ENCODE measurements around the gene SSTR3. TPM values are rescaled to one million over a fixed set of nuclear protein-coding genes. Genes with fewer than 3 reads are reported as not detected.

The SSTR3 gene
- total and polyA plus RNA-seq, 4 experiments from 2014 or later: 0.50 to 9.3 (median 4.8) TPM

- Mint-ChIP-seq H3K36me3 (peaks cover 0 to 2% of the 10 kb centered on the region in 2 donors), H3K27me3 (peaks cover 2 to 4% of the 10 kb centered on the region in 2 donors), H3K9me3 (peaks cover 0 to 5% (median 0%) of the 10 kb centered on the region in 8 donors), H3K4me3 (peak overlapping the region in 1 of 8 donors; percentile 9), H3K4me1 (peaks cover 0 to 19% (median 7%) of the 10 kb centered on the region in 4 donors), H3K27ac (peak overlapping the region in 2 of 7 donors; percentile 59 to 63)
- ChIA-PET CTCF (ENCODE audit: partially characterized antibody) (interaction anchor here (1.5 kb wide), 1 partner anchor 20 kb away, joined by 3 read pairs; no protein-coding TSS in a partner anchor), POLR2A (ENCODE audit: partially characterized antibody) (interaction anchor here (0.9 to 1.8 kb wide), 6 partner anchors 11 to 56 kb away, joined by 3 to 8 read pairs (median 4); partner anchors contain the start of gene IL2RB)
- Histone ChIP-seq H3K9me3 (ENCODE audit: control insufficient read depth in 1 of 2, low read length in 2 of 2) (no peaks in the 10 kb centered on the region), H3K27ac (ENCODE audit: low read depth, low read length) (no peak overlapping the region), H3K4me3 (ENCODE audit: low read length in 2 of 2) (no peak overlapping the region), H3K4me1 (ENCODE audit: insufficient read depth, low read length) (no peaks in the 10 kb centered on the region), H3K36me3 (ENCODE audit: insufficient read depth, low read length) (no peaks in the 10 kb centered on the region), H3K27me3 (ENCODE audit: insufficient read depth, low read length) (no peaks in the 10 kb centered on the region)
- no peak for DNase-seq
- intact Hi-C loops (cut with micrococcal nuclease): no loop called here
Observed at GRCh38 chr22:37177755-37178154, 34.5 kb downstream of the SSTR3 start.

DNA sequence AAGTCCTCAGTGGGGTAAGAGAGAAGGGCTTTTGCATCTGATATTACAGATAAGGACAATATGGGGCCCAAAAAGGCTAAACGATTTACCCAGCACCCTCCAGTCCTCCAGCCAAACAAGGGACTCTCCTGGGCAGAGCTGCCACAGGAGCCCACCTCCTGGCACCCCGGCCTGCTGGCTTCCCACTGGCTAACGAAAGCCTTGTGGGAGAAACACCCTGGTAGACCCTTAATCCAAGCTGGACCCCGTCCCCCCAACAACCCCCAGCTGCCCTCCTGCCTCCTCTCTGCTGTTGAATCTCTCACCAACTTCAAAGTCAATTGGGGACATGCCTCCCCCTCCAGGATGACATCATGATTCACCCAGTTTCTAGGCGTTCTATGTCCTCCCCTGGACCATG, 35.1 kb downstream of the SSTR3 start:
- Histone ChIP-seq H3K4me3 (ENCODE audit: low read length in 2 of 2) (no peak overlapping the region), H3K27ac (ENCODE audit: low read depth, low read length) (no peak overlapping the region), H3K27me3 (ENCODE audit: insufficient read depth, low read length) (no peaks in the 10 kb centered on the region), H3K36me3 (ENCODE audit: insufficient read depth, low read length) (no peaks in the 10 kb centered on the region), H3K9me3 (ENCODE audit: control insufficient read depth in 1 of 2, low read length in 2 of 2) (no peaks in the 10 kb centered on the region), H3K4me1 (ENCODE audit: insufficient read depth, low read length) (no peaks in the 10 kb centered on the region)
- Mint-ChIP-seq H3K27me3 (peaks cover 2 to 4% of the 10 kb centered on the region in 2 donors), H3K9me3 (peaks cover 0 to 5% (median 0%) of the 10 kb centered on the region in 8 donors), H3K36me3 (peaks cover 0 to 2% of the 10 kb centered on the region in 2 donors), H3K4me3 (peak overlapping the region in 1 of 8 donors; percentile 38), H3K4me1 (peaks cover 0 to 19% (median 7%) of the 10 kb centered on the region in 4 donors), H3K27ac (peak overlapping the region in 1 of 7 donors; percentile 63)
- no peak for DNase-seq
- ChIA-PET CTCF (ENCODE audit: partially characterized antibody) (no interaction called here), POLR2A (ENCODE audit: partially characterized antibody) (interaction anchor here (0.8 to 1.8 kb wide), 3 partner anchors 16 to 42 kb away, joined by 3 to 8 read pairs (median 4); no protein-coding TSS in a partner anchor)
- intact Hi-C loops (cut with micrococcal nuclease): no loop called here

DNA sequence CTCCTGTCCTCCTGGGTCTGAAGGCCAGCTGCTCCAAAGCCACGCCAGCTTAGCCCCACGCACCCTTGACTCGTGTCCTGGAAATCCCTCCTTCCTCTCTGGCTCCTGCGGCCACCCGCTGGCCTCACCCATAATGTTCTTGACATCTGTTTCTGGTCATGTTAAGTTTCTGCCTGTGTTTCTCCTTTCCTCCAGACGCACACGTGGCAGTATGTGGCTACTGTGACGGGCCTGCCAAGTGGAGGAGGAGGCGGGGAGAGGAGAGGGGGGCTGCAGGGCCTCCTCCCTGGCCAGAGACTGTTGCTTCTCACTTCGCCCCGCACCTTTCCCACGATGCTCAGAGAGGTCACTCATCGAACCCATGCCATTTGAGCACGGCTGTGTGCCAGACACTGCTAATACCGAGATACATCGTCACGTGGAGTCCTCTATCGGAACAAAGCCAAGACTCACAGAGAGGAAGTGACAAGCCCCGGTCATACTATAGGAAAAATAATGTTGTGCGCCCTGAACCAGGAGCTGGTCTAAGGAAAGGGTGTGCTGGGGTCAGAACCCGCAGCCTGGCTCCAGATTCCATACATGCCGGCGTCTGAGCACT, 35.7 kb downstream of the SSTR3 start:
- no peak for DNase-seq
- H3K4me3 Mint-ChIP-seq: peak overlapping the region in 4 of 8 donors; percentile 36 to 71 (median 41)
- intact Hi-C loops (cut with micrococcal nuclease): no loop called here
- H3K36me3 Mint-ChIP-seq: no peaks in the 10 kb centered on the region
- H3K27me3 Mint-ChIP-seq: peaks cover 2 to 4% of the 10 kb centered on the region in 2 donors
- H3K36me3 ChIP-seq (ENCODE audit: insufficient read depth, low read length): no peaks in the 10 kb centered on the region
- H3K27me3 ChIP-seq (ENCODE audit: insufficient read depth, low read length): no peaks in the 10 kb centered on the region
- no peaks in the 10 kb centered on the region for H3K9me3 ChIP-seq (ENCODE audit: control insufficient read depth in 1 of 2, low read length in 2 of 2)
- H3K4me3 ChIP-seq (ENCODE audit: low read length in 2 of 2): no peak overlapping the region
- H3K9me3 Mint-ChIP-seq: peaks cover 0 to 5% (median 0%) of the 10 kb centered on the region in 8 donors
- peaks cover 0 to 20% (median 7%) of the 10 kb centered on the region in 4 donors for H3K4me1 Mint-ChIP-seq
- CTCF ChIA-PET (ENCODE audit: partially characterized antibody): no interaction called here
- no peak overlapping the region for H3K27ac ChIP-seq (ENCODE audit: low read depth, low read length)
- POLR2A ChIA-PET (ENCODE audit: partially characterized antibody): interaction anchor here (0.6 to 1.8 kb wide), 5 partner anchors 15 to 43 kb away, joined by 3 to 8 read pairs (median 3); no protein-coding TSS in a partner anchor
- no peaks in the 10 kb centered on the region for H3K4me1 ChIP-seq (ENCODE audit: insufficient read depth, low read length)
- peak overlapping the region in 3 of 7 donors; percentile 5 to 64 (median 57) for H3K27ac Mint-ChIP-seq

DNA sequence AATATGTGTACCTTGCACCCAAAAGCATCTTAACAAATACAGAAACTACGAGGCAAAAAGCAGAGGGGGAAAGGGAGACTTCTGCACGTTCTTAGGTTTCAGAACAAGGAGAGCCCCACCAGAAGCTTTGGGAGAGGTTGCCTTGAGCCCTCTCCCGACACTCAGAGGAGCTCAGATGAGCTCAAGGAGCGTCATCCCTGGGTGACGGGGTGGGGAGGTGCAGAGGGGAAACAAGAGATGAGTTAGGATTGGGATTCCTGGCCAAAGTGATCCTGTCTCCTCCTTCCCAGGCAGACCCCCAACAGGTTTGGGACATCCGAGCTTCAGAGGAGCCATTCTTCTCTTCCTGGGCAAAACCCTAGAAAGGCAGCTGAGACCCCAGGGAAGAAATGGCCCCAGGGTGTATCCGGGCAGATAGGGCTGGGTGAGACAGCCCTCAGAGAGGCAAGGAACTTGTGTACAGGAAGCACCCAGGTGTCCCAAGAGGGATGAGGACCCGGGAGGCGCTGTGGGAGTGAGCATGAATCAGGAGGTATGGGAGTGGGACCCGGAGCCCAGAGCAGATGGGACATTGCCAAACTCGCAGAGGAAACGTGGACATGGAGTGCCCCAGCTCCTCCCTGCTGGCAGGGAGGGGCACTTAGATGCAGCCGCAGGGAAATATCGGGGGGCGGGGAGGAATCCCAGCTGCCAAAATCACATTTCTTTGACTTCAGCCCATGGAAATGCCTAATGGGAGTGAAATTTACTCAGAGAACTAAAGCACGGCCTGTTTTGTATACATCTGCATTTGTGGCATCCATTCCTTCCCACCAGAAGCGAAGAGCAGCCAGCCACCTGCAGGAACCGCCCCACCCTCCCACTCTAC, 36.6 kb downstream of the SSTR3 start:
- Mint-ChIP-seq H3K27ac (no peak overlapping the region), H3K27me3 (peaks cover 2 to 4% of the 10 kb centered on the region in 2 donors), H3K9me3 (peaks cover 0 to 3% (median 0%) of the 10 kb centered on the region in 8 donors), H3K36me3 (no peaks in the 10 kb centered on the region), H3K4me3 (no peak overlapping the region), H3K4me1 (peaks cover 0 to 24% (median 8%) of the 10 kb centered on the region in 4 donors)
- Histone ChIP-seq H3K27ac (ENCODE audit: low read depth, low read length) (no peak overlapping the region), H3K36me3 (ENCODE audit: insufficient read depth, low read length) (no peaks in the 10 kb centered on the region), H3K4me1 (ENCODE audit: insufficient read depth, low read length) (peaks cover 2% of the 10 kb centered on the region), H3K9me3 (ENCODE audit: control insufficient read depth in 1 of 2, low read length in 2 of 2) (no peaks in the 10 kb centered on the region), H3K27me3 (ENCODE audit: insufficient read depth, low read length) (no peaks in the 10 kb centered on the region), H3K4me3 (ENCODE audit: low read length in 2 of 2) (no peak overlapping the region)
- CTCF ChIA-PET (ENCODE audit: partially characterized antibody): no interaction called here
- POLR2A ChIA-PET (ENCODE audit: partially characterized antibody): interaction anchor here (0.6 to 1.3 kb wide), 4 partner anchors 11 to 30 kb away, joined by 3 read pairs; partner anchors contain the start of gene IL2RB
- intact Hi-C loops (cut with micrococcal nuclease): no loop called here
- DNase-seq: no peak

DNA sequence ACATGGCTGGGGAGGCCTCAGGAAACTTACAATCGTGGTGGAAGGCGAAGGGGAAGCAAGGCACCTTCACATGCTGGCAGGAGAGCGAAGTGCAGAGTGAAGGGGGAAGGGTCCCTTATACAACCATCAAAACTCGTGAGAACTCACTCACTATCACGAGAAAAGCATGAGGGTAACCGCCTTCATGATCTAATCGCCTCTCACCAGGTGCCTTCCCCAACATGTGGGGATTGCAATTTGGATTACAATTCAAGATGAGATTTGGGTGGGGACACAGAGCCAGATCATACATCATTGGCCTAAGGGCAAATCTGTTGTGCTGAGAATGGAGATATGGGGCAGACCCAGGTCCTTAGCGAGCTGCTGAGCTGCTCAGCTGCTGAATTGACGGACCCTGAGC, 37.3 kb downstream of the SSTR3 start:
- no peak overlapping the region for H3K27ac Mint-ChIP-seq
- H3K9me3 Mint-ChIP-seq: peaks cover 0 to 3% (median 0%) of the 10 kb centered on the region in 8 donors
- H3K36me3 Mint-ChIP-seq: no peaks in the 10 kb centered on the region
- H3K27me3 Mint-ChIP-seq: peaks cover 2 to 4% of the 10 kb centered on the region in 2 donors
- no peak for DNase-seq
- H3K9me3 ChIP-seq (ENCODE audit: control insufficient read depth in 1 of 2, low read length in 2 of 2): no peaks in the 10 kb centered on the region
- H3K4me1 Mint-ChIP-seq: peaks cover 5 to 30% (median 13%) of the 10 kb centered on the region in 4 donors
- H3K4me3 Mint-ChIP-seq: no peak overlapping the region
- H3K27ac ChIP-seq (ENCODE audit: low read depth, low read length): no peak overlapping the region
- H3K27me3 ChIP-seq (ENCODE audit: insufficient read depth, low read length): no peaks in the 10 kb centered on the region
- H3K4me3 ChIP-seq (ENCODE audit: low read length in 2 of 2): no peak overlapping the region
- intact Hi-C loops (cut with micrococcal nuclease): no loop called here
- POLR2A ChIA-PET (ENCODE audit: partially characterized antibody): interaction anchor here (1.3 kb wide), 2 partner anchors 10 to 18 kb away, joined by 3 read pairs; no protein-coding TSS in a partner anchor
- H3K4me1 ChIP-seq (ENCODE audit: insufficient read depth, low read length): peaks cover 9% of the 10 kb centered on the region
- no peaks in the 10 kb centered on the region for H3K36me3 ChIP-seq (ENCODE audit: insufficient read depth, low read length)
- CTCF ChIA-PET (ENCODE audit: partially characterized antibody): no interaction called here

- Mint-ChIP-seq H3K36me3 (no peaks in the 10 kb centered on the region), H3K9me3 (peaks cover 0 to 3% (median 0%) of the 10 kb centered on the region in 8 donors), H3K4me3 (no peak overlapping the region), H3K27ac (no peak overlapping the region), H3K27me3 (peaks cover 2 to 4% of the 10 kb centered on the region in 2 donors), H3K4me1 (peaks cover 13 to 42% (median 24%) of the 10 kb centered on the region in 4 donors)
- H3K4me1 ChIP-seq (ENCODE audit: insufficient read depth, low read length): peaks cover 21% of the 10 kb centered on the region
- H3K4me3 ChIP-seq (ENCODE audit: low read length in 2 of 2): no peak overlapping the region
- H3K9me3 ChIP-seq (ENCODE audit: control insufficient read depth in 1 of 2, low read length in 2 of 2): no peaks in the 10 kb centered on the region
- H3K27ac ChIP-seq (ENCODE audit: low read depth, low read length): no peak overlapping the region
- ChIA-PET POLR2A (ENCODE audit: partially characterized antibody) (interaction anchor here (1.1 to 1.6 kb wide), 3 partner anchors 11 to 65 kb away, joined by 3 to 5 read pairs (median 5); partner anchors contain the start of gene IL2RB), CTCF (ENCODE audit: partially characterized antibody) (interaction anchor here (1.2 kb wide), 1 partner anchor 11 kb away, joined by 4 read pairs; no protein-coding TSS in a partner anchor)
- no peaks in the 10 kb centered on the region for H3K36me3 ChIP-seq (ENCODE audit: insufficient read depth, low read length)
- intact Hi-C loops (cut with micrococcal nuclease): no loop called here
- no peak for DNase-seq
- no peaks in the 10 kb centered on the region for H3K27me3 ChIP-seq (ENCODE audit: insufficient read depth, low read length)
Observed at GRCh38 chr22:37173709-37174108, 38.6 kb downstream of the SSTR3 start.

Data from CD4-positive, alpha-beta memory T cell (primary cell).